ENCODE results near the gene SORCS3.

- TF ChIP-seq CTCF (IDR thresholded peaks at IDR 0.05) (no peak), POLR2A (IDR thresholded peaks at IDR 0.05) (no peak)
These were observed 646.9 kb downstream of the SORCS3 start for GRCh38 chr10:105288026-105288425.
